CD8-positive, alpha-beta memory T cell (primary cell): ENCODE measurements around the gene UBTD1. TPM values are rescaled to one million over a fixed set of nuclear protein-coding genes. Genes with fewer than 3 reads are reported as not detected.
A peak's percentile ranks its signal among the peaks of the same experiment; 100 is the strongest.

ENCODE experiments used
- CTCF ChIA-PET: fragments of 350-600 bp; sonication (Branson Sonifier 250); formaldehyde crosslinking; loops from one replicate; lab custom pipeline; 2021; ENCODE audit warnings: antibody characterized with exemption; lab: Charles Lee
- POLR2A ChIA-PET: fragments of 350-600 bp; sonication (Branson Sonifier 250); formaldehyde crosslinking; loops from one replicate; lab custom pipeline; 2021; ENCODE audit warnings: antibody characterized with exemption; lab: Charles Lee
- DNase-seq, 5 donors: peaks; one replicate each; pipeline versions ENCODE4 v3.0.0 to v3.0.0-alpha.2; 2020 to 2022; ENCODE audit warnings: mixed read lengths in 1 of 5
- H3K27ac ChIP-seq: one replicate; pipeline ENCODE4 v1.7.0; 2013; ENCODE audit warnings: low read depth, mild to moderate bottlenecking, low read length, moderate library complexity
- H3K27me3 ChIP-seq: 2 replicates; pipeline ENCODE4 v1.7.0; 2013; ENCODE audit warnings: low read length, mild to moderate bottlenecking; ENCODE audit not compliant: insufficient read depth, poor library complexity, severe bottlenecking
- H3K36me3 ChIP-seq: 2 replicates; pipeline ENCODE4 v1.7.0; 2013; ENCODE audit warnings: mild to moderate bottlenecking, low read length, moderate library complexity; ENCODE audit not compliant: insufficient read depth
- H3K4me1 ChIP-seq: 2 replicates; pipeline ENCODE4 v1.7.0; 2013; ENCODE audit warnings: mild to moderate bottlenecking, low read length, moderate library complexity; ENCODE audit not compliant: insufficient read depth
- H3K4me3 ChIP-seq: 2 replicates; pipeline ENCODE4 v1.7.0; 2013; ENCODE audit warnings: mild to moderate bottlenecking, low read length
- H3K9me3 ChIP-seq: 2 replicates; pipeline ENCODE4 v1.7.0; 2013; ENCODE audit warnings: mild to moderate bottlenecking, low read length
- H3K27ac Mint-ChIP-seq, 8 donors: one replicate each; pipeline ENCODE4 v1.8.0; 2020 to 2021; ENCODE audit warnings: mixed read lengths in 8 of 8, mild to moderate bottlenecking in 6 of 8, inconsistent platforms in 3 of 8, moderate library complexity in 3 of 8
- H3K27me3 Mint-ChIP-seq, 2 donors: one replicate each; pipeline ENCODE4 v1.8.0; 2020 to 2021; ENCODE audit warnings: mixed read lengths in 2 of 2, mild to moderate bottlenecking in 1 of 2, moderate library complexity in 1 of 2
- H3K36me3 Mint-ChIP-seq, 3 donors: one replicate each; pipeline ENCODE4 v1.8.0; 2020 to 2021; ENCODE audit warnings: mixed read lengths in 3 of 3, inconsistent platforms in 1 of 3, mild to moderate bottlenecking in 1 of 3
- H3K4me1 Mint-ChIP-seq, 3 donors: one replicate each; pipeline ENCODE4 v1.8.0; 2020 to 2021; ENCODE audit warnings: mixed read lengths in 3 of 3, inconsistent platforms in 1 of 3, mild to moderate bottlenecking in 1 of 3
- H3K4me3 Mint-ChIP-seq, 7 donors: one replicate each; pipeline ENCODE4 v1.8.0; 2020 to 2021; ENCODE audit warnings: mixed read lengths in 7 of 7, mild to moderate bottlenecking in 6 of 7, moderate library complexity in 4 of 7, inconsistent platforms in 2 of 7
- H3K9me3 Mint-ChIP-seq, 5 donors: one replicate each; pipeline ENCODE4 v1.8.0; 2020 to 2022; ENCODE audit warnings: mixed read lengths in 5 of 5, mild to moderate bottlenecking in 3 of 5, moderate library complexity in 2 of 5, inconsistent platforms in 1 of 5
- polyA plus RNA-seq: library from polyadenylated mRNA; unstranded; fragments of 300-500 nt; fragmentation: Illumina TruSeq; gene quantifications from one replicate; pipeline ENCODE4 v1.2.3, GENCODE V29; 2021
- total RNA-seq, 2 experiments: library from RNA; stranded (reverse); gene quantifications; one replicate each; pipeline ENCODE4 v1.2.3, GENCODE V29; 2021

UBTD1 gene
- total and polyA plus RNA-seq, 3 experiments from 2014 or later: 1.9 to 2.6 (median 2.0) TPM

- Mint-ChIP-seq H3K9me3 (no peaks in the 10 kb centered on the region), H3K27ac (peak overlapping the region in 6 of 8 donors; percentile 16 to 70 (median 25)), H3K36me3 (peaks cover 0 to 12% (median 0%) of the 10 kb centered on the region in 3 donors), H3K4me3 (peak overlapping the region; percentile 62 to 88 (median 76)), H3K27me3 (peaks cover 20 to 31% of the 10 kb centered on the region in 2 donors), H3K4me1 (peaks cover 34 to 42% (median 36%) of the 10 kb centered on the region in 3 donors)
- no peaks in the 10 kb centered on the region for H3K36me3 ChIP-seq
- ChIA-PET POLR2A (interaction anchor here (0.6 kb wide), 1 partner anchor 32 kb away, joined by 5 read pairs; no protein-coding TSS in a partner anchor), CTCF (interaction anchor here (0.6 to 1.5 kb wide), 4 partner anchors 36 to 160 kb away, joined by 3 read pairs; partner anchors contain the start of genes EXOSC1 and ZDHHC16)
- H3K4me3 ChIP-seq: peak overlapping the region; percentile 86
- H3K9me3 ChIP-seq: no peaks in the 10 kb centered on the region
- no peak overlapping the region for H3K27ac ChIP-seq
- no peaks in the 10 kb centered on the region for H3K27me3 ChIP-seq
- DNase-seq: peak in 2 of 5 donors; percentile 6 to 8
- peaks cover 28% of the 10 kb centered on the region for H3K4me1 ChIP-seq
These were observed 1.0 kb downstream of the UBTD1 start for GRCh38 chr10:97499561-97500296.

GRCh38 chr10:97500297-97500575 is 1.5 kb downstream of the UBTD1 start:
- ChIA-PET CTCF (no interaction called here), POLR2A (no interaction called here)
- H3K9me3 Mint-ChIP-seq: no peaks in the 10 kb centered on the region
- peak overlapping the region in 1 of 8 donors; percentile 24 for H3K27ac Mint-ChIP-seq
- Histone ChIP-seq H3K27me3 (no peaks in the 10 kb centered on the region), H3K4me3 (no peak overlapping the region), H3K4me1 (peaks cover 23% of the 10 kb centered on the region), H3K36me3 (no peaks in the 10 kb centered on the region), H3K27ac (no peak overlapping the region), H3K9me3 (no peaks in the 10 kb centered on the region)
- H3K27me3 Mint-ChIP-seq: peaks cover 20 to 31% of the 10 kb centered on the region in 2 donors
- H3K4me1 Mint-ChIP-seq: peaks cover 29 to 37% (median 31%) of the 10 kb centered on the region in 3 donors
- peaks cover 0 to 10% (median 0%) of the 10 kb centered on the region in 3 donors for H3K36me3 Mint-ChIP-seq
- DNase-seq: peak in 1 of 5 donors; percentile 3
- H3K4me3 Mint-ChIP-seq: peak overlapping the region; percentile 53 to 88 (median 76)

GRCh38 chr10:97502916-97503315 is 4.2 kb downstream of the UBTD1 start:
- no peaks in the 10 kb centered on the region for H3K27me3 ChIP-seq
- Mint-ChIP-seq H3K9me3 (no peaks in the 10 kb centered on the region), H3K27me3 (peaks cover 27 to 37% of the 10 kb centered on the region in 2 donors), H3K36me3 (peaks cover 0 to 6% (median 0%) of the 10 kb centered on the region in 3 donors), H3K27ac (no peak overlapping the region), H3K4me3 (peak overlapping the region in 1 of 7 donors; percentile 53), H3K4me1 (peaks cover 8 to 13% (median 8%) of the 10 kb centered on the region in 3 donors)
- no peaks in the 10 kb centered on the region for H3K9me3 ChIP-seq
- H3K4me3 ChIP-seq: no peak overlapping the region
- POLR2A ChIA-PET: no interaction called here
- H3K36me3 ChIP-seq: no peaks in the 10 kb centered on the region
- CTCF ChIA-PET: no interaction called here
- no peak overlapping the region for H3K27ac ChIP-seq
- DNase-seq: no peak
- H3K4me1 ChIP-seq: no peaks in the 10 kb centered on the region

- no peak overlapping the region for H3K27ac ChIP-seq
- Mint-ChIP-seq H3K27me3 (peaks cover 27 to 39% of the 10 kb centered on the region in 2 donors), H3K27ac (no peak overlapping the region), H3K9me3 (no peaks in the 10 kb centered on the region), H3K36me3 (peaks cover 0 to 1% (median 0%) of the 10 kb centered on the region in 3 donors), H3K4me1 (peaks cover 4 to 9% (median 7%) of the 10 kb centered on the region in 3 donors), H3K4me3 (no peak overlapping the region)
- no peaks in the 10 kb centered on the region for H3K36me3 ChIP-seq
- H3K9me3 ChIP-seq: no peaks in the 10 kb centered on the region
- no peak overlapping the region for H3K4me3 ChIP-seq
- H3K27me3 ChIP-seq: no peaks in the 10 kb centered on the region
- POLR2A ChIA-PET: no interaction called here
- no peak for DNase-seq
- CTCF ChIA-PET: no interaction called here
- no peaks in the 10 kb centered on the region for H3K4me1 ChIP-seq
These were observed 4.7 kb downstream of the UBTD1 start for GRCh38 chr10:97503406-97503805.

- POLR2A ChIA-PET: no interaction called here
- no peaks in the 10 kb centered on the region for H3K4me1 ChIP-seq
- no peaks in the 10 kb centered on the region for H3K9me3 ChIP-seq
- no peaks in the 10 kb centered on the region for H3K27me3 ChIP-seq
- no peaks in the 10 kb centered on the region for H3K36me3 ChIP-seq
- Mint-ChIP-seq H3K27ac (no peak overlapping the region), H3K4me3 (no peak overlapping the region), H3K36me3 (no peaks in the 10 kb centered on the region), H3K4me1 (peaks cover 0 to 4% (median under 1%) of the 10 kb centered on the region in 3 donors), H3K9me3 (no peaks in the 10 kb centered on the region), H3K27me3 (peaks cover 28 to 45% of the 10 kb centered on the region in 2 donors)
- CTCF ChIA-PET: no interaction called here
- H3K27ac ChIP-seq: no peak overlapping the region
- H3K4me3 ChIP-seq: no peak overlapping the region
- DNase-seq: no peak
These were observed 6.4 kb downstream of the UBTD1 start for GRCh38 chr10:97505152-97505551.

GRCh38 chr10:97506199-97506991 is 7.7 kb downstream of the UBTD1 start:
- no peaks in the 10 kb centered on the region for H3K4me1 Mint-ChIP-seq

GRCh38 chr10:97508342-97508741 is 9.6 kb downstream of the UBTD1 start:
- H3K27ac ChIP-seq: no peak overlapping the region
- H3K4me1 ChIP-seq: no peaks in the 10 kb centered on the region
- H3K9me3 Mint-ChIP-seq: no peaks in the 10 kb centered on the region
- H3K36me3 ChIP-seq: no peaks in the 10 kb centered on the region
- no peak overlapping the region for H3K4me3 ChIP-seq
- no peaks in the 10 kb centered on the region for H3K27me3 ChIP-seq
- peaks cover 0 to 3% (median 0%) of the 10 kb centered on the region in 3 donors for H3K4me1 Mint-ChIP-seq
- no peaks in the 10 kb centered on the region for H3K9me3 ChIP-seq
- no peak overlapping the region for H3K27ac Mint-ChIP-seq
- no peak overlapping the region for H3K4me3 Mint-ChIP-seq
- CTCF ChIA-PET: no interaction called here
- DNase-seq: no peak
- H3K36me3 Mint-ChIP-seq: no peaks in the 10 kb centered on the region
- POLR2A ChIA-PET: no interaction called here
- peaks cover 15 to 22% of the 10 kb centered on the region in 2 donors for H3K27me3 Mint-ChIP-seq

More at GRCh38 chr10:97506199-97506991, 7.7 kb downstream of the UBTD1 start:
- Histone ChIP-seq H3K36me3 (no peaks in the 10 kb centered on the region), H3K4me3 (no peak overlapping the region), H3K27me3 (no peaks in the 10 kb centered on the region), H3K9me3 (no peaks in the 10 kb centered on the region), H3K4me1 (no peaks in the 10 kb centered on the region), H3K27ac (no peak overlapping the region)
- ChIA-PET POLR2A (no interaction called here), CTCF (no interaction called here)
- DNase-seq: no peak
- Mint-ChIP-seq H3K4me3 (no peak overlapping the region), H3K9me3 (no peaks in the 10 kb centered on the region), H3K27me3 (peaks cover 21 to 34% of the 10 kb centered on the region in 2 donors), H3K27ac (no peak overlapping the region), H3K36me3 (no peaks in the 10 kb centered on the region)
